Measurements from ENCODE around the gene CDH23.

The CDH23 gene

DNA sequence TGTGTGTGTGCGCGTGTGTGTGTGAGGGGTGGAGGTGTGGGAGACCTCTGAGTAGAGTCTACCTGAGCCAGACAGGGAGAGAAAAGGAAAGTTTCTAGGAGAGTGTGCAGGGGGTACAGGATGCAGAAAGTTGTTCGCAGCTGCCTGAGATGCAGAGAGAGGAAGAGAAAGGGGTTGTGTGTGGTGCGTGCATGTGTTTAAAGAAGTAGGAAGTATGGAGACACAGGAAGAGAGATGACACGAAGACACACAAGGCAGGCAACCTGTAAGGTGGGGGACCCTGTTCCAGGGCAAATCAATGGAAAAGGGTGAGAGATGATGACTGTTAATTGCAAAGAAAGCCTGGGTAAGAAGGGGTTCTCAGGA, 270.6 kb downstream of the CDH23 start:
- ATAC-seq (ENCODE audit: low read depth): no peak
- Histone ChIP-seq H3K4me1 (ENCODE audit: insufficient read depth, poor library complexity, severe bottlenecking) (no peaks in the 10 kb centered on the region), H3K4me3 (ENCODE audit: severe bottlenecking) (no peak overlapping the region), H3K27me3 (ENCODE audit: insufficient read depth, poor library complexity, severe bottlenecking) (no peaks in the 10 kb centered on the region), H3K36me3 (ENCODE audit: low read depth) (no peaks in the 10 kb centered on the region), H3K9me3 (ENCODE audit: severe bottlenecking) (no peaks in the 10 kb centered on the region), H3K27ac (ENCODE audit: poor library complexity, severe bottlenecking) (no peak overlapping the region)
- DNase-seq (ENCODE audit: low spot score): no peak
- no peak for TF ChIP-seq CTCF (IDR thresholded peaks at IDR 0.05; ENCODE audit: poor library complexity, severe bottlenecking)

DNA sequence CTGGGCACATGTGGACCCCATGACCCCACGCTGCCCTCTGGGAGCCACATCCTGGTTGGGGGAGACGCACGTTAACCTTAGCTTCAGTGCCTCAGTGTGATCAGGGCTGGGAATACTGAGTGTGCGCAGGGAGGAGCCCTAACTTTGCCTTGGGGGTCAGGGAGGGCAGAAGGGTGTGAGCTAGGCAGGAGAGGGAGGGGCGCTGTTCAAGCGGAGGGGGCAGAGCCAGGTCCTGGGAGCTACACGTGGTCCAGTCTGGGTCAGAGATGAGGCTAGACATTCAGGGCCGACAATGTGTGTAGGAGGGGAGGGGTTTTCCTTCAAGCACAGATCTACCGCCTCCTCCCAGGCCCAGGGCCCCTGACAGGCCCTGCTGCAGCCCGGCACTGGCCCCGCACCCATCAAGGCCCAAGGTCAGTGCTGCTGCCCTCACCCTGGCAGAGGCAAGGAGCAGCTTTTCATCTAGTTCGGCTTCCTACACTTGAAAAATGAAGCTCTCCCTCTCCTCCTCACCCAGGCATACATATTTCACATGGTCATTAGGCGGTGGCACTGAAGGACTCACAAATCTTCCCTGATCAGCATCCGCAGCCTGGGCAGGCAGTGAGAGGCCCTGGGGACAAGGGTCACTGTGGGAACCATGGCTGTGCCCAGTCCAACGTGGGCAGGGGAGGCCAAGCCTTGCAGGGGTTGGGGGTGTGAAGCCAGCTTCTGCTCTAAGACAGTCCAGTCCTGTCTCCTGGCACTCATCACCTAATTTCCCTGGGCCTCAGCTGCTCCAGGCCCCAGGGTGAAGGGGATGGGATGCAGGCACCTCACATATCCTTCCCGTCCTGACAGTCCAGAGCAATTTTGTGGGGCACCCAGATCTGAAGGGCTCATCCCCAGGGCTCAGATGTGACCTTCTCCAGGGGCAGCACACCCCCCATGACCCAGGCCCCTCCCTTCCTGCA, 275.6 kb downstream of the CDH23 start:
- no peaks in the 10 kb centered on the region for H3K27me3 ChIP-seq (ENCODE audit: insufficient read depth, poor library complexity, severe bottlenecking)
- DNase-seq (ENCODE audit: low spot score): no peak
- H3K4me1 ChIP-seq (ENCODE audit: insufficient read depth, poor library complexity, severe bottlenecking): no peaks in the 10 kb centered on the region
- H3K4me3 ChIP-seq (ENCODE audit: severe bottlenecking): no peak overlapping the region
- no peak for TF ChIP-seq CTCF (IDR thresholded peaks at IDR 0.05; ENCODE audit: poor library complexity, severe bottlenecking)
- no peak for ATAC-seq (ENCODE audit: low read depth)
- no peaks in the 10 kb centered on the region for H3K36me3 ChIP-seq (ENCODE audit: low read depth)
- no peaks in the 10 kb centered on the region for H3K9me3 ChIP-seq (ENCODE audit: severe bottlenecking)
- H3K27ac ChIP-seq (ENCODE audit: poor library complexity, severe bottlenecking): no peak overlapping the region

GRCh38 chr10:71675295-71675970, 278.7 kb downstream of the CDH23 start:
- Histone ChIP-seq H3K27me3 (ENCODE audit: insufficient read depth, poor library complexity, severe bottlenecking) (no peaks in the 10 kb centered on the region), H3K4me3 (ENCODE audit: severe bottlenecking) (no peak overlapping the region), H3K9me3 (ENCODE audit: severe bottlenecking) (no peaks in the 10 kb centered on the region), H3K36me3 (ENCODE audit: low read depth) (no peaks in the 10 kb centered on the region), H3K27ac (ENCODE audit: poor library complexity, severe bottlenecking) (no peak overlapping the region), H3K4me1 (ENCODE audit: insufficient read depth, poor library complexity, severe bottlenecking) (no peaks in the 10 kb centered on the region)
- ATAC-seq (ENCODE audit: low read depth) (peak; percentile 43; the same call in 2 of the 3 replicates), DNase-seq (ENCODE audit: low spot score) (no peak)
- TF ChIP-seq CTCF (IDR thresholded peaks at IDR 0.05; ENCODE audit: poor library complexity, severe bottlenecking): no peak

- TF ChIP-seq CTCF (IDR thresholded peaks at IDR 0.05; ENCODE audit: poor library complexity, severe bottlenecking): no peak
- DNase-seq (ENCODE audit: low spot score) (no peak), ATAC-seq (ENCODE audit: low read depth) (no peak)
Observed at GRCh38 chr10:71677261-71677660, 280.5 kb downstream of the CDH23 start.

More at GRCh38 chr10:71677261-71677660, 280.5 kb downstream of the CDH23 start:
- H3K27me3 ChIP-seq (ENCODE audit: insufficient read depth, poor library complexity, severe bottlenecking): no peaks in the 10 kb centered on the region
- no peaks in the 10 kb centered on the region for H3K36me3 ChIP-seq (ENCODE audit: low read depth)
- H3K9me3 ChIP-seq (ENCODE audit: severe bottlenecking): no peaks in the 10 kb centered on the region
- H3K4me3 ChIP-seq (ENCODE audit: severe bottlenecking): no peak overlapping the region
- no peak overlapping the region for H3K27ac ChIP-seq (ENCODE audit: poor library complexity, severe bottlenecking)
- H3K4me1 ChIP-seq (ENCODE audit: insufficient read depth, poor library complexity, severe bottlenecking): no peaks in the 10 kb centered on the region
